ENCODE data around the gene VGLL2.
A peak's percentile ranks its signal among the peaks of the same experiment; 100 is the strongest.

The VGLL2 gene

GRCh38 chr6:117264369-117264691, 1.0 kb upstream of the VGLL2 start:
- H3K4me3 ChIP-seq (ENCODE audit: low read depth, low read length): peak overlapping the region; percentile 56
- TF ChIP-seq, protein P1, sequence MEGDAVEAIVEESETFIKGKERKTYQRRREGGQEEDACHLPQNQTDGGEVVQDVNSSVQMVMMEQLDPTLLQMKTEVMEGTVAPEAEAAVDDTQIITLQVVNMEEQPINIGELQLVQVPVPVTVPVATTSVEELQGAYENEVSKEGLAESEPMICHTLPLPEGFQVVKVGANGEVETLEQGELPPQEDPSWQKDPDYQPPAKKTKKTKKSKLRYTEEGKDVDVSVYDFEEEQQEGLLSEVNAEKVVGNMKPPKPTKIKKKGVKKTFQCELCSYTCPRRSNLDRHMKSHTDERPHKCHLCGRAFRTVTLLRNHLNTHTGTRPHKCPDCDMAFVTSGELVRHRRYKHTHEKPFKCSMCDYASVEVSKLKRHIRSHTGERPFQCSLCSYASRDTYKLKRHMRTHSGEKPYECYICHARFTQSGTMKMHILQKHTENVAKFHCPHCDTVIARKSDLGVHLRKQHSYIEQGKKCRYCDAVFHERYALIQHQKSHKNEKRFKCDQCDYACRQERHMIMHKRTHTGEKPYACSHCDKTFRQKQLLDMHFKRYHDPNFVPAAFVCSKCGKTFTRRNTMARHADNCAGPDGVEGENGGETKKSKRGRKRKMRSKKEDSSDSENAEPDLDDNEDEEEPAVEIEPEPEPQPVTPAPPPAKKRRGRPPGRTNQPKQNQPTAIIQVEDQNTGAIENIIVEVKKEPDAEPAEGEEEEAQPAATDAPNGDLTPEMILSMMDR (IDR thresholded peaks at IDR 0.05; ENCODE audit: low read depth, low read length): no peak

DNA sequence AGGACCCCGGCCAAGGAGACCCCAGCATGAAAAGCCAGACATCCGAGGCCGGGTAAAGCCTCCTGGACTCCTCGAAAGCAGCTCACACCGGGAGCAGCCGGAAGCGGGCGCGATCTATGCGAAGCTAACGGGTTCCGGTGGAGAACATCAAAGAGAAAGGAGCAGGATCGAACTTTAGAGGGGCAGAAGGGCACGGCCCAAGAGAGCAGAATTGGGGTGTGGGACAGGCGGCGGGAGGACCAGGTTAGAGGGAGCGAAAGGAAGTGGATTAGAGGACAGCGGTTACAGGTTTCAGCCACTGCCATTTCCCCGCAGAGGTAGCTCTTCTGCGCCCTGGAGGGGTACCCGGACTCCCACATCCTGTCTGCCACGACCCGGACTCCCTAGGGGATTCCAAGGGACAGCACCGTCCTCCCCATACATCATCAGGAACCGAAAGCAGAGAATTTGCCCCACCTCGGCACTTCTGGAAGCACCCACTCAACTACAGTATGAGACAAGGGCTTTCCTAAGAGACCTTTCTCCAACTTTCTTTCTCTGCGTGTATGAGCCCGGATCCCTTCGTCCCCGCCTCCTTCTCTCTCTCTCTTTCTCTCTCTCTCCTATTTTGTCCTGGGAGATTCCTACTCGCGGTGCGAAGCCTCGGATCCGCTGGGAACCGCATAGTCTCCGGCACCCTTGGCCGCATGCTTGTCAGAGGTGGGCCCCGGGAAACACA, 507 bp upstream of the VGLL2 start:
- TF ChIP-seq, protein P1 (IDR thresholded peaks at IDR 0.05; ENCODE audit: low read depth, low read length): no peak
- H3K4me3 ChIP-seq (ENCODE audit: low read depth, low read length): peak overlapping the region; percentile 56

GRCh38 chr6:117266257-117267053, 1.1 kb downstream of the VGLL2 start:
- TF ChIP-seq, protein P1 (IDR thresholded peaks at IDR 0.05; ENCODE audit: low read depth, low read length): no peak
- H3K4me3 ChIP-seq (ENCODE audit: low read depth, low read length): no peak overlapping the region; the same call in 1 of the 2 replicates

- TF ChIP-seq, protein P1 (IDR thresholded peaks at IDR 0.05; ENCODE audit: low read depth, low read length): no peak
- H3K4me3 ChIP-seq (ENCODE audit: low read depth, low read length): no peak overlapping the region
Measured at GRCh38 chr6:117267054-117267347, 1.6 kb downstream of the VGLL2 start.

DNA sequence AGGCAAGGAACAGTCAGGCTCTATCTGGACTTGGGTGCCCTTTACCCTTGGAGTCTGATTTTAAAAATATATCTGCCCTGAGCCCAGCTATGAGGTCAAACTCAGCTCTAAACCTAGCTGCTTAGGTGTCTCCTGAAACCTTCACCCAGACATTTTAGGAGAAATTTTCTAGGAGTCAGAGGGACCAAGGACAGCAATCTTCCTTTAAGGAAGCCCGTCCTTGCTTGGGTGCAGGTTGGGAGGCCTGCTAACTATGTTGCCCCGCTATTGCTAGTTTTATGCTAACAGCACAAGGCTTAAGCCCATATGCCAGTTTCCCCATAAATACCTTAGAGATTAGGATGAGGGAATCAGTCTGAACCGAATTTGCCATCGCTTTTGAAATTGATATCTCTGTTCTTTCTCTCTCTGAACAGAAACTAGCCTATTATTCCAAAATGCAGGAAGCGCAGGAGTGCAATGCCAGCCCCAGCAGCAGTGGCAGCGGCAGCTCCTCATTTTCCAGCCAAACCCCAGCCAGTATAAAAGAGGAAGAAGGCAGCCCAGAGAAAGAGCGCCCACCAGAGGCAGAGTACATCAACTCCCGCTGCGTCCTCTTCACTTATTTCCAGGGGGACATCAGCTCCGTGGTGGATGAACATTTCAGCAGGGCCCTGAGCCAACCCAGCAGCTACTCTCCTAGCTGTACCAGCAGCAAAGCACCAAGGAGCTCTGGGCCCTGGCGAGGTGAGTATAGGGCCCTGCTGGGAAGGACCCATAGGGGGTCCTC, 2.6 kb downstream of the VGLL2 start:
- TF ChIP-seq, protein P1 (IDR thresholded peaks at IDR 0.05; ENCODE audit: low read depth, low read length): no peak
- H3K4me3 ChIP-seq (ENCODE audit: low read depth, low read length): no peak overlapping the region

DNA sequence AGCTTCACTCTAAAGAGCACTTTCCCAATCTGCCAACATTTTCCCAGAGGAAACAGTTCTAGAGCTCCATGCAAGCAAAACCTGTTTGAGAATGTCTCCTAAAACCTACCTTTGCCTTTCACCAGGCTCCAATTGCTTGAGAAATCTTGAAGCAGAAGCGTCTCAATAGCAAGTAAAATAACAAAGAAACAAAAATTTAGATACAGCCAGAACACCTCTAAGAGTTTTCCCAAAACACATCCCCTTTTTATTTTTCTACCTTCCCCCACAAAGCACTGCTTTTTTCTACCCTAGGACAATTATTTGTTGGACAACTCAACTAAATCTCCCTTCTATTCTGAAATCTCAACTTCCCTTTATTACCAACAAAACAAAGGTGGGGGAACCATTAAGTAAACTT, 3.6 kb downstream of the VGLL2 start:
- TF ChIP-seq, protein P1 (IDR thresholded peaks at IDR 0.05; ENCODE audit: low read depth, low read length): no peak
- no peak overlapping the region for H3K4me3 ChIP-seq (ENCODE audit: low read depth, low read length)

- TF ChIP-seq, protein P1 (IDR thresholded peaks at IDR 0.05; ENCODE audit: low read depth, low read length): no peak
- H3K4me3 ChIP-seq (ENCODE audit: low read depth, low read length): no peak overlapping the region
Measured at GRCh38 chr6:117269638-117270054, 4.3 kb downstream of the VGLL2 start.
